HG02970 (cell line): Measurements from ENCODE around the gene SUPT3H.
"Not testable (repeated sequence)": the region's sequence is repeated elsewhere in the genome, so short reads cannot be mapped to it uniquely, and the experiment has no call there.

Experiments
- ATAC-seq: cut with Tn5 transposase; IDR thresholded peaks from one replicate; pipeline ENCODE4 v1.9.1; 2021; ENCODE audit warnings: mild to moderate bottlenecking, moderate library complexity, moderate number of reproducible peaks; ENCODE audit not compliant: unreplicated experiment, low FRiP score

The SUPT3H gene

DNA sequence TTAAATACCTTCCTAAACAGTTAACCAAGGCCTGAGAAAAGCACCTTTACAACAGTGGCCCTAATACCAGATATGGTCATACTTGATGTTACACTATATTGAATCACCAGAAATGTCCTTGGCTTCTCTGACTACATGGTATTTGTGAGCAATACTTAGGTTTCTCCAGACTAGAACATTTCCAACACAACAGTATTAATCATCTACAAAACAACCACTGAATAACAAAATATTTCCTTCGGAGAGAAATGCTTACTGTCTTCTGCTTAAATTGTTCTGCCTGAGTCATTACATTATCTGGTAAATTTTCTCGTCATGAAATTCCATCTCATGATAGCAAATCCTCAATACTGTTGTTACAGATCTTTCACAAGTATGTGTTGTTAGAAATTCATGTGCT is 302.5 kb downstream of the SUPT3H start:
- no peak for ATAC-seq

DNA sequence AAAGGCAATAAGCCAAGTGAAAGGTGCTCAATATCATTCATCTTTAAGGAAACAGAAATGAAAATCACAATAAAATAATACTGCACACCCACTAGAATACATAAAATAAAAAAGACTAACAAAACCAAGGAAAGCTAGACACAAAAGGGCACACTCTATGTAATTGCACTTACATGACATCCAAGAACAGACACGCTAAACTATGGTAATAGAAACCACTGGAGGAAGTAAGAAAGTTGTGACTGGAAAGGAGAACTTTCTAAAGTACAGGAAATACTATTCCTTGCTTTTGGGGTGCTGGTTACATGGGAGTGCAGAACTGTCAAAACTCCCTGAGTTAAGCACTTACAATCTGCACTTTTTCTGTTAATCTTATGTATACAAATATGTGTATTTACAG is 303.3 kb downstream of the SUPT3H start:
- ATAC-seq = no peak

DNA sequence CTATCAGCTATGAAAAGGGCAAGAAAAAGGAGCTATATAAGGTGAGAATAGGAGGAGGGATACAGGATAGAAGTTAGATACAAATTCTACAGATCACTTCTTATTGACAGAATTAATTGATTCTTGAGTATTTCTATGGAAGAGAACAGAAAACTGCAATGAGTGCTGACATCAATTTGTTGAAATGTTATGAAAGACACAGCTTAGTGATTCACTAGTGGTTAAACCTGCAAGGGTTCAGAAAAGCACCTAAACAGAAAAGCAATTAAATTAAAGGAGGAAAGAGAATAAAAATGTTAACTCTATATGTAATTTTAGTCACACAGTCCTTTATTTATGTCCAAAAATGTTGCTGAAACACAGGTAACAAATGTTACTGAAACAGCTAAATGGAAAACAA is 304.0 kb downstream of the SUPT3H start:
- ATAC-seq = no peak

DNA sequence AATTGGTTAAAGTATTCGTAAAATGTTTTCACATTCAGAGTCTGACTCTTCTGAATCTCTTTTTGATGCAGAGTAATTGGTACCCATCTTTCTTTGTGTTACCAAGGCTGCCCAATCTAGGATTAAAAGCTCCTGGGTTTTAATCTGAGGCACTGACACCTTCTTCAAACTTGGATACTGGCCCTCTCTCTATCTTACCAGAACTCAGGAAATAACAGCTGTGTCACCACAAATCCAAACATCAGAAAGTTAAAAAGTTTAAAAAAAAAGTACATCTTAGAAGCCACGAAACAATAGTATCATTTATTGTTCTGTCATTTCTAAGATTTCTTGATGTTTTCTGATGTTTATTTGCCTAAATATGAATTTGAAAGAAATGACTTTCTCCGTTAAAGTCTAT is 305.1 kb downstream of the SUPT3H start:
- no peak for ATAC-seq

DNA sequence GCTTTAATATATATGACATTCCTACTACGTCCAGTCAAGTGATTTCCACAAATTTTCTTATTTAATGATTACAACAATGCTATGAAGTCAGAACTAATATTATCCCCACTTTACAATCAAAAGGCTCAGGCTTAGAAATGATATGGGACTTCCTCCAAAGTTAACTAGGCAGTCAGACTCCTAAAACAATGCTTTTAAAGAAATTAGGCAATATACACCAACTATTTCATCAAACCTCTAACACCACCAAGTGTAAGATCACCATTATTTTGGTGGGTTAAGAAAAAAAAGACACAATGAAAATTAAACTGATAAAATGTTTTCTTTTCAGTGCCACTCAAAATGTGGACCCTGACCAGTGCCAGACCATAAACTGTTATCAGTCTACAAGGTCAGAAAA is 305.7 kb downstream of the SUPT3H start:
- ATAC-seq = no peak

DNA sequence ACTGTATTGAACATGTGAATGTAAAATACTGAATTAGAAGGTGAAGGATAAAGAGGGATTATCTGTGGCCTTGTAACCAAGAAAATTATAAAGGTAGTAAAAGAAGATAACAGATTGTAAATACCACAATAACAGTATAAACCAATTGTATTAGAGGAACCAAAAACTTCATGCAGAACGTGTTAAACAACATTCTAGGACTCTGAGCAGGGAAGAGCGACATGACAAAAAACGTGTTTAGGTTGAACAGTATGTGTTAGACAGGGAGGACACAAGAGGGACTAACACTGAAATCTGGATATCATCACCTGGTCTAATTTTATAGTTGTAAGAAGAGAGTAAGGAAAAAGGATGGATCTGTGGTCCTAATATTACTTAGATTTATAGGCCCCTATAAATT is 308.6 kb downstream of the SUPT3H start:
- no peak for ATAC-seq

DNA sequence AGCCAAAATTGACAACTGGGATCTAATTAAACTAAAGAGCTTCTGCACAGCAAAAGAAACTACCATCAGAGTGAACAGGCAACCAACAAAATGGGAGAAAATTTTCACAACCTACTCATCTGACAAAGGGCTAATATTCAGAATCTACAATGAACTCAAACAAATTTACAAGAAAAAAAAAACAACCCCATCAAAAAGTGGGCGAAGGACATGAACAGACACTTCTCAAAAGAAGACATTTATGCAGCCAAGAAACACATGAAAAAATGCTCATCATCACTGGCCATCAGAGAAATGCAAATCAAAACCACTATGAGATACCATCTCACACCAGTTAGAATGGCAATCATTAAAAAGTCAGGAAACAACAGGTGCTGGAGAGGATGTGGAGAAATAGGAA is 310.3 kb downstream of the SUPT3H start:
- ATAC-seq = not testable (repeated sequence)

DNA sequence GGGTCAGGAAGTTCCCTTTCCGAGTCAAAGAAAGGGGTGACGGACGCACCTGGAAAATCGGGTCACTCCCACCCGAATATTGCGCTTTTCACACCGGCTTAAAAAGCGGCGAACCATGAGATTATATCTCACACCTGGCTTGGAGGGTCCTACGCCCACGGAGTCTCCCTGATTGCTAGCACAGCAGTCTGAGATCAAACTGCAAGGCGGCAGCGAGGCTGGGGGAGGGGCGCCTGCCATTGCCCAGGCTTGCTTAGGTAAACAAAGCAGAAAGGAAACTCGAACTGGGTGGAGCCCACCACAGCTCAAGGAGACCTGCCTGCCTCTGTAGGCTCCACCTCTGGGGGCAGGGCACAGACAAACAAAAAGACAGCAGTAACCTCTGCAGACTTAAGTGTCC is 315.1 kb downstream of the SUPT3H start:
- ATAC-seq = not testable (repeated sequence)

DNA sequence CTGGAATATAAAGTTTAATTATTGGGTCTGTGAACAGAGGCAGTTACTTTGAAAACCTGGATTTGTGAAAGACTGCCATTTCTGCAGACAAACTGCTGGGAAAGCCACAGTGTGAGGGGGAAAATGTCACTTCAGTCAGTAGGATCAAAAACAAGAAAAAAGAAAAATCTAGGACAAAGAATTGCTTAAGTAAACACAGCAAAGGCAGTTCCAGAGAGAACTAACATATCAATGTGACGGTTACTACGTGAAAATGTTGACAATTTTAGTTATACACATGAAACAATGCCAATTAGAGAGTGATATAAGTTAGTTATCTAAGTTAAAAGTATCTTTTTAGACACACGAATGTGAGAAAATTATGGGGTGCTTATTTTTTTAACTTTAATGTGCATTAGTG is 320.0 kb downstream of the SUPT3H start:
- no peak for ATAC-seq

DNA sequence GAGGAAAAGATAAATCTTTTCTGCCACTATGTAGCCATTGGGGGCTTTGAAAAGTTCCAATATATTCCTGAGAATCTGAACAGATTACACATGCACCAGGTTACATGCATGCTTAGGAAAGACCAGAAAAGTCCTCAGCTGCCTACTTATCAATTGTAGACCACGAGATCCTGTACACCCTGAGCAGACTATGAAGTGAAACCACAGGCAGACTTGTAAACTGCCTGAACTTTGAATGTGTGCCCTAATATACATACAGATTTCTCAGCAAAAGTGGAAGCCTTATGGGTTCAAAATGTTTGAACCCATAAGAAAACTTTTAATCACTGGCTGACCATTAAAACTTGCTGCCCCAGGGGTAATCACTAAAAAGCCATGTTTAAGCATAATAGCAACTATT is 323.1 kb downstream of the SUPT3H start:
- no peak for ATAC-seq

DNA sequence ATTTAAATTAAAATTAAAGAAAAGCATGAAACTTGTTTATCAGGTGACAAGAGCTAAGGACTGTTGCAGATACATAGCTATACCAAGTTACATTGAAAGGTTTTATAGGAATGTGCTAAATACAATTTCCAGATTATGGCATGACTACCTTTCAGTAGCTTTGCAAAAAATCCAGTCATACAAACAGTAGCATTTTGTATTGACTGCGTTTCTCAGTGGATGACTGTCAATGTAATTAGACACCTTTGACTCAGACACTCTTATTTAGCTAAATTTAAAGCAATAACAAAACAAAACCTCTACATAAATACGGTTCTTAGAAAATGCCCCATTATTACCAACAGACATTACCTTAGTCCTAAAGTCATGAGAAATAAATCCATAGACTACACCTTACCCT is 325.4 kb downstream of the SUPT3H start:
- no peak for ATAC-seq

DNA sequence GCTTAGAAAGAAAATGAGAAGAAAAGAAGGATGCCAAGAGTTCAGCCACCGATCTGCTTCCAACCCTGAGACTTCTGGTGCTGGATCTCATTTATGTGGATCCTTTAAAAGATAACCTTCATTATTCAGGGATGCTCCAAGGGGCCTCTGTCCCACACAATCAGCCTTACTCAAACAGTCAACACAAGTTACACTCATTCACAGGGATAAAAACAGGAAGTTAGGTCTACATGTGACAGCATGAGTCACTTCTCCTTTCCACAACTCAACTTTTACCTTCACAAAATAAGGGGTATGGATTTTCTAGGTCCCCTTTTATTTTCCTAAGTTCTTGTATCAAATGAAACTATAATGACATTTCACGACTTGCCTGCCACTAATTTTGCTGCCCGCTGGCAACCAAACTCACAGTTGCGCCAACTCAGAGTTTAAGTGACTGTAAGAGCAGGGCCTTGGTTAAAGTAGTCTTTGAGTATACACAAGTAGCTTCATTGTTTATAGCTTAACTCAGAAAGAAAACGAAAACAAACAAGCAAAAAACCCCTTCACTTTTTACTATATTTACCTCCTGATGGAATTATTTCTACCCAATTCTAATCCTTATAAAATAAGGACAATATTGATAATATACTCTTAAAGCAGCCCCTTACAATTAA is 328.4 kb downstream of the SUPT3H start:
- ATAC-seq = no peak

DNA sequence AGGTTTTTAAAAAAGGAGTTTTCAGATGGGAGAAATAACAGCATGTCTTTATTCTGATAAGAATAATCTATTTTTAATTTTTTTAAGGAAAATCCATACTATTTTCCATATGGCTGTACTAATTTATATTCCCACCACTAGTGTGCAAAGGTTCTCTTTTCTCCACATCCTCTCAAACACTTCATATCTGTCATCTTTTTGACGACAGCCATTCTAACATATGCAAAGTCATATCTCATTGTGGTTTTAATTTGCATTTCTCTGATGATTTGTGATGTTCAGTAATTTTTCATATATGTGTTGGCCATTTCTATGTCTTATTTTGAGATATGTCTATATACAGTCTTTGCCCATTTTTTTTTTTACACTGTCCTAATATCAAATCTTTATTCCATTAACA is 330.2 kb downstream of the SUPT3H start:
- ATAC-seq = no peak

DNA sequence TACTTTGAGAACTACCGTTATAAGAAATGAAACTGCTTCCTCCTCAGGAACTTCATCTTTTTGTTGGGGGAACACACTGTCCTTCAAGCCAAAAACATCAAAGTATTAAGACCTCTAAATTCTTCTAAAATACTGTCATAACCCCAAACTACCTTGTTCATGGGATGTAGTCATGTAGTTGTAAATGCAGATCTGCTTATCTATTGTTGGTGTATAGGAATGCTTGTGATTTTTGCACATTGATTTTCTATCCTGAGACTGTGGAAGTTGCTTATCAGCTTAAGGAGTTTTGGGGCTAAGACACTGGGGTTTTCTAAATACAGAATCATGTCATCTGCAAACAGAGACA is 332.5 kb downstream of the SUPT3H start:
- ATAC-seq = no peak

DNA sequence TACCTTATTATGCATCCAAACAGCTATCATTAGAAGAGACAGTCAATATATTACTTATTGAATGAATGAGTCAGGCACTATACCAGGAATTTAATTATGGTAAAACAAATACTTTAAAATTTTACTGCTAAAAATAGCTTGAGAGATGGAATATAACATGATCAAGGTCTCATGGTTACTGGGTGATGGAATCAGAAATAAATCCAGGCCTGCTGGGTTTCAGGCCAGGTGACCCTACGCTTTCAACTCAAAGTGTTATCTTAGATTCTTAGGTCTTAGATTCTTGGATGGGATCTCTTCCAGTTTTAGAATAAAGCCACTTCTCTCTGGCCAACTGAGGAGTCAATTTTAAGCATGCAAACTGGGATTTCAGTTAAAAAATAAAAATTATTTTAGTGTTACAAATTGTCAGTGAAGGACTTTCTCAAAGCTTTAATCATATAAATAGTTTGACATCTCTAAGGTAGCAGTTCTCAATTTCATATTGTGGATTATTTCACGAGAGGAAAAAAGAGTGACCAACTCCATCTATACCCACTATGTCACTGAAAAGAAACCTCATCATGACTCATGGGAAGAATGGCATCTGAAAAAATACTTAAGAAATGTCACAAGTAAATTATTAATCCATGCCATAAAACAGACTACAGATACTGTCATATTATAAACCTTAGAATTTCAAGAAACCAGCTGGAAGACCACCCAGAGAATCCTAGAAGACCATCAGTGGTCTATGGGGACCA is 333.1 kb downstream of the SUPT3H start:
- ATAC-seq = no peak

DNA sequence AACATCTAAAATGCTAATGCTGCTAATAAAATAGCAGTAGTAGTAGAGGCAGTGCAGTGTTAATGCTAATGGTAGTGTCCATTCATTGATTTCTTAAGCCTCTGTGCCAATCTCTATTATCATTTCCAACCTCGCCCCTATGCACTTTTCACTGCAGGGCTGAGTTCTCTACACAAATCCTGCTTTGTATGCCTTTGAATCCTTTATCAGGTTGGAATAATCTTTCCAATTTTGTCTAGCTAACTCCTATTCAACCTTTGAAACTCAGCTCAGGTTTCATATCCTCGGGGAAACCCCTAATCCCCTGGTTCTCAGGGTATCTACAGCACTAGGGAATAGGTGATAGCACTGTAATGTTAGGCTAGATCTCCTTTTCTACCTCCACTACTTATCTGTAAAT is 333.6 kb downstream of the SUPT3H start:
- ATAC-seq = no peak

DNA sequence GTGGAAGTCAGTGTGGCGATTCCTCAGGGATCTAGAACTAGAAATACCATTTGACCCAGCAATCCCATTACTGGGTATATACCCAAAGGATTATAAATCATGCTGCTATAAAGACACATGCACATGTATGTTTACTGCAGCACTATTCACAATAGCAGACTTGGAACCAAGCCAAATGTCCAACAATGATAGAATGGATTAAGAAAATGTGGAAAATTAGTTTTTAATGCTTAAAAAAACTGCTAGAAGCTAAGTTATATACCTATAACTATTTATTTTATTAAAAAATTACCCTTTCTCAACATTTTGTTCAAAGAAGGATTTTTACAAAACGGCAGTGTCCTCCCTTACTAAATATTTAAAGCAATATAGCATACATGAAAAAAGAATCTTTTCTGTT is 335.1 kb downstream of the SUPT3H start:
- not testable (repeated sequence) for ATAC-seq

DNA sequence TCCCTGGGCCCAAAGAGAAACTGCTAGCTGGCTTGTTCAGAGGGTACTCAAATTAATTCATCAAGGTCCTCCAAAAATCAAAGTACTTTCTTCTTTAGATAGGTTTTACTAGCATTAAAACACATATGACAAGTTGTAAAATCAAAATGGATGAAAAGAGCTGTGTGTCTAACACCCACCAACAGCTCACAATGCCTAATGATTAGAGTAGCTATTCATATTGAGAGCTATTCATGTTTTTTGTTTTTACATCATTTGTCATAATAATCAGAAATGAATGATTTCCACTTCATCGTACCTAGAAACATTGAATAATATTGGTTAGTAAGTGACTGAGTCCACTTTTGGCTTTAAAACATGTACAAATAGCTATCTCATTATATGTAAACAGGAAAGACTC is 339.5 kb downstream of the SUPT3H start:
- no peak for ATAC-seq

DNA sequence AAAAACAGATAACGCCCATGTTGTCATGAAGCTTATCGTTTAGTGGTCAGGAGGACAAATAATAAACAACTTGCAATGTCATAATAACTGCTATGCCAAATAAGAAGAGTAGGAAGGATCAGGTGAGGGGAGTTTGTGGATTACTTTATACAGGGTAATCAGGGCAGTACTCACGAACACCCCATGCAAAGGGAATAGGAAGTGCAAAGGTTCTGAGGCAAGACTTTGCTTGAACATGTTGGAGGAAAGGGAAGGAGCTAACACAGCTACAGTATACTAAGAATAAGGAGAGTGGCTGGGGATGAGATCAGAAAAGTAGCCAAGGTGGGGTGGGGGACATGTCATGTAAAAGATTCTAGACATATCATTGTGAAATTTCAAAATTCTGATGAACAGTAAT is 341.6 kb downstream of the SUPT3H start:
- no peak for ATAC-seq

DNA sequence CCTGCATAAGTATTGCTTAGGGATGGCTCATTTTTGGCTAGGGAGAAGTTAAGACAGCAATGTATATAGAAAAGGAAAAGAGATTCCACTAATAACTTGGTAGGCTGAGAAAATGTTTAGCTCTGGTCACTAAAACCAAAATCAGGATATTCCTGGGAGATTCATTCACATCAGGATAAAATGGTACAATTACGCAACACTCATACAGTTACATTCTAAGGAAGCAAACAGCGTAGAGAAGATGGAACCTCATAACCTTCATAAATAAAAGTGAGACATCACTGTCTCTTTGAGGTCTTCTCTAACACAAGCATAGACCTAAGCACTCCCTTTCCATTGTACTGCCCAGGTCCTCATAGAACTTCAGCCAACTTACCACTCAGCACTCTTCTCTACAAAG is 345.3 kb downstream of the SUPT3H start:
- ATAC-seq = no peak

DNA sequence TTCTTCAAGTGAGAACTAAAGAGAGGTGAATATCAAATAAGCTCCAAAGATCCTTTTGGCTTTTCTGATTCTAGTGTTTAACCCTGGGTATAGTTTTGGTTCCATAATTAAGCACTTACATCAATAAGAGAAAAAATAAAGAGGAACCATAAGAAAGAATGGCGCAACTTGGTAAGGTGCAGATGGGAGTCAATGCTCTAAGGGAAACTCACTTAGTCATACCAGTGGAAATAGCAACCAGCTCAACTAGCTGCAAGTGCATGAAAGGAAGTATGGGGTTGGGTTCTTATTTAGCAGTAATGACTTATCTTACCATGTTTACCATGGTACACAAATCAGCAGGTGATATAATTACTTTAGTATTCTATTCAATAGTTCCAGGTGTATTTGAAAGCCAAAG is 346.1 kb downstream of the SUPT3H start:
- no peak for ATAC-seq

DNA sequence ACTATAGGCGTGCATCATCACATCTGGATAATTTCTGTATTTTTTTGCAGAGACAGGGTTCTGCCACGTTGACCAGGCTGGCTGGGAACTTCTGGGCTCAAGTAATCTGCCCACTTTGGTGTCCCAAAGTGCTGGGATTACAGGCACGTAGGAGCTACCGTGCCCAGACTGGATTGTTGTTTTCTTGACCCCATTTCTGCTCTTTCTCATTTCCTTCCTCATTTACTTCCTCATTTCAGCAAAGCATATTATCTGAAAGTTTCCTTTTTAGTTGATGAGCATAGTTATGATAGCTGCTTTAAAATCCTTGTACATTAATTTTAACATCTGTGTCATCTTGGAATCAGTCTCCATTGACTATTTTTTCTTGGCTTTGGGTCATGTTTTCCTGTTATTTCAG is 350.6 kb downstream of the SUPT3H start:
- no peak for ATAC-seq
